H1 (cell line): ENCODE data around the gene OPN1MW3. TPM values are rescaled to one million over a fixed set of nuclear protein-coding genes. Genes with fewer than 3 reads are reported as not detected.

Source experiments
- BACH1 ChIP-seq: IDR thresholded peaks from 2 replicates; pipeline ENCODE4 v1.6.1; 2012; ENCODE audit warnings: low read length, improper control_type of control experiment
- CHD1 ChIP-seq: IDR thresholded peaks from 2 replicates; pipeline ENCODE4 v1.6.1; 2012; ENCODE audit warnings: low read depth, low read length, improper control_type of control experiment
- GTF2F1 ChIP-seq: IDR thresholded peaks from 2 replicates; pipeline ENCODE4 v1.6.1; 2012; ENCODE audit warnings: low read depth, low read length, improper control_type of control experiment, borderline replicate concordance
- KDM1A ChIP-seq: fragments of 200-600, 300-600 bp; sonication (generic); IDR thresholded peaks from 2 replicates; pipeline ENCODE4 v1.7.1; 2016; ENCODE audit warnings: mild to moderate bottlenecking, low read length, borderline replicate concordance
- NANOG ChIP-seq: IDR thresholded peaks from 2 replicates; pipeline ENCODE4 v1.6.1; 2011; ENCODE audit warnings: low read length, low read depth, mild to moderate bottlenecking, inconsistent platforms; ENCODE audit not compliant: insufficient read depth, poor library complexity, severe bottlenecking
- POLR2AphosphoS5 ChIP-seq: IDR thresholded peaks from 2 replicates; pipeline ENCODE4 v1.6.1; 2011; ENCODE audit warnings: low read depth, low read length
- polyA plus RNA-seq, 7 experiments: library from polyadenylated mRNA; depleted of rRNA in 3 of 7; stranded (reverse) in 5 of 7; unstranded in 2 of 7; fragments of >200 nt in 5 of 7; fragments of 200-250 nt in 2 of 7; gene quantifications; 1 replicate in 5 of 7; 2 replicates in 1 of 7; 4 replicates in 1 of 7; pipeline versions ENCODE4 v1.2.1 to v1.2.3, GENCODE V29; 2011 to 2013; ENCODE audit warnings: missing spikeins in 2 of 7, mixed read lengths in 2 of 7
- total RNA-seq: library from RNA; stranded (reverse); fragmentation: NEBNext Ultra II Directional; extraction: Animal tissue kit (Norgen Biotek cat#: 25700); gene quantifications from 2 replicates; pipeline ENCODE4 v1.2.1, GENCODE V29; 2021

OPN1MW3 gene
- total and polyA plus RNA-seq, 2 of the 8 experiments (the other 6 are each of a cell fraction or from before 2014, with no cell fraction given) = not detected

DNA sequence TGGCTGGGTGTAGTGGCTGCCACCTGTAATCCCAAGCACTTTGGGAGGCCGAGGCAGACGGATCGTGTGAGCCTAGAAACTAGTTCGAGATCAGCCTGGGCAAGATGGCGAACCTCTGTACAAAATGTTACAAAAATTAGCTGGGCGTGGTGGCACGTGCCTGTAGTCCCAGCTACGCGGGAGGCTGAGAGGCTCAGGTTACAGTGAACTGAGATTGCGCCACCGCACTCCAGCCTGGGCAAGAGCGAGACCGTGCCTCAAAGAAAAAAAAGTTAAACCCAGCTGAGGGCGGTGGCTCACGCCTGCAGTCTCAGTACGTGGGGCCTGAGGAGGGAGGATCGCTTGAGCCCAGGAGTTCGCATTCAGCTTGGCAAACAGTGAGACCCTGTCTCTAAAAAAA, 39.3 kb downstream of the OPN1MW3 start (continued):
- TF ChIP-seq KDM1A = no peak
- TF ChIP-seq NANOG = no peak
- no peak for TF ChIP-seq CHD1
- TF ChIP-seq BACH1 = no peak
- TF ChIP-seq POLR2AphosphoS5 = no peak
- TF ChIP-seq GTF2F1 = no peak
